ENCODE data around the gene WDR1. TPM values are rescaled to one million over a fixed set of nuclear protein-coding genes. Genes with fewer than 3 reads are reported as not detected.

Gene WDR1
- total RNA-seq, 1 experiment from 2014 or later, result 367 TPM

- H3K79me1 ChIP-seq (ENCODE audit: insufficient read depth, low read depth, low read length, poor library complexity, severe bottlenecking), result no peaks in the 10 kb centered on the region
- no peak for TF ChIP-seq CTCF (conservative IDR thresholded peaks at IDR 0.05)
Observed at GRCh38 chr4:10058371-10058770, 58.2 kb downstream of the WDR1 start.

More at GRCh38 chr4:10058371-10058770, 58.2 kb downstream of the WDR1 start:
- Mint-ChIP-seq H3K36me3 (ENCODE audit: insufficient read depth in 1 of 3, low read depth in 3 of 3) (no peaks in the 10 kb centered on the region), H3K4me1 (peaks cover 7 to 8% of the 10 kb centered on the region in 2 experiments), H3K9me3 (peaks cover 0 to 3% of the 10 kb centered on the region in 2 experiments; a peak in 3 of 5 replicates), H3K4me3 (no peak overlapping the region), H3K27ac (no peak overlapping the region), H3K27me3 (ENCODE audit: low read depth) (peaks cover 6% of the 10 kb centered on the region)
- Histone ChIP-seq H3K56ac (ENCODE audit: insufficient read length, low read depth, low read length) (no peak overlapping the region), H2BK5ac (ENCODE audit: insufficient read length, low read length) (no peak overlapping the region), H2BK120ac (ENCODE audit: low read depth, low read length, poor library complexity, severe bottlenecking) (no peak overlapping the region), H3K14ac (ENCODE audit: insufficient read depth, low read length) (no peak overlapping the region), H3K4me2 (ENCODE audit: insufficient read depth, insufficient read length, low read length) (no peak overlapping the region), H3K27me3 (ENCODE audit: insufficient read depth, low read length) (no peaks in the 10 kb centered on the region), H3K18ac (ENCODE audit: insufficient read length, low read depth, low read length) (no peak overlapping the region), H2BK12ac (ENCODE audit: insufficient read length, low read depth, low read length) (no peak overlapping the region), H3T11ph (ENCODE audit: low read length) (no peak overlapping the region), H2AFZ (ENCODE audit: low read length) (no peak overlapping the region), H4K20me1 (ENCODE audit: control insufficient read depth, insufficient read depth, insufficient read length) (no peaks in the 10 kb centered on the region), H2BK15ac (ENCODE audit: low read depth, low read length) (no peak overlapping the region), H3K79me2 (ENCODE audit: insufficient read depth, low read length) (no peaks in the 10 kb centered on the region), H3K27ac (ENCODE audit: insufficient read length, low read depth, low read length) (no peak overlapping the region), H3K4ac (ENCODE audit: low read depth, low read length) (no peak overlapping the region), H2AK5ac (ENCODE audit: insufficient read length, low read length) (no peak overlapping the region), H3K9ac (ENCODE audit: extremely low read depth, insufficient read length, low read length) (no peak overlapping the region), H3K9me3 (ENCODE audit: control insufficient read depth, low read depth, low read length) (no peaks in the 10 kb centered on the region), H3K4me1 (ENCODE audit: insufficient read depth, low read length) (no peaks in the 10 kb centered on the region), H3K23me2 (ENCODE audit: insufficient read length, low read depth, low read length, poor library complexity, severe bottlenecking) (no peaks in the 10 kb centered on the region), H3K23ac (ENCODE audit: insufficient read length, low read depth, low read length) (no peak overlapping the region), H4K5ac (ENCODE audit: insufficient read length, low read depth, low read length) (no peak overlapping the region), H4K91ac (ENCODE audit: insufficient read length, low read depth, low read length) (no peak overlapping the region), H4K8ac (replicated peaks; ENCODE audit: insufficient read length, low read depth, low read length) (no peak overlapping the region), H2BK20ac (ENCODE audit: low read depth, low read length, poor library complexity, severe bottlenecking) (no peak overlapping the region)
- no peak for DNase-seq
- WGBS (ENCODE audit: extremely low coverage, insufficient read length, low lambda C conversion rate), result no CpG with 5 or more reads among the region's 7 CpGs

Data from H9 (cell line).